PC-9 (cell line): ENCODE measurements around the gene PCNT. TPM values are rescaled to one million over a fixed set of nuclear protein-coding genes. Genes with fewer than 3 reads are reported as not detected.

Experiments
- BruUV-seq: library from RNA; stranded (reverse); fragments of 400-500 nt; replicated peaks from 2 replicates; lab custom pipeline; 2021; lab: Mats Ljungman, UMichigan
- CTCF ChIA-PET: fragments of 300-600 bp; sonication (Branson Sonifier 250); formaldehyde crosslinking; loops from one replicate; lab custom pipeline; 2022; ENCODE audit warnings: antibody characterized with exemption; lab: Charles Lee
- POLR2A ChIA-PET: fragments of 300-600 bp; sonication (Branson Sonifier 250); formaldehyde crosslinking; loops from one replicate; lab custom pipeline; 2022; ENCODE audit warnings: antibody characterized with exemption; ENCODE audit not compliant: unreplicated experiment; lab: Charles Lee
- DNase-seq, 2 experiments: peaks; one replicate each; pipeline versions ENCODE4 v3.0.0 to v3.0.0-alpha.2; 2015 to 2022; ENCODE audit warnings: mixed read lengths in 1 of 2
- H2AFZ ChIP-seq: fragments of 200-600 bp; sonication (generic); 2 replicates; pipeline ENCODE4 v1.8.1; 2017; ENCODE audit warnings: antibody characterized with exemption
- H3F3A ChIP-seq: fragments of 200-600 bp; sonication (generic); 2 replicates; pipeline ENCODE4 v1.8.1; 2017; ENCODE audit warnings: antibody characterized with exemption, mild to moderate bottlenecking, low read depth; ENCODE audit not compliant: insufficient read depth
- H3K27ac ChIP-seq: fragments of 200-600 bp; sonication (generic); 2 replicates; pipeline ENCODE4 v1.6.1; 2016; ENCODE audit warnings: mixed run types
- H3K27me3 ChIP-seq: fragments of 200-600 bp; sonication (generic); 2 replicates; pipeline ENCODE4 v1.6.1; 2016; ENCODE audit warnings: low read depth, mixed run types; ENCODE audit not compliant: insufficient read depth
- H3K36me3 ChIP-seq: fragments of 200-600 bp; sonication (generic); 2 replicates; pipeline ENCODE4 v1.6.1; 2016; ENCODE audit warnings: low read depth, mixed run types
- H3K4me1 ChIP-seq: fragments of 200-600 bp; sonication (generic); replicated peaks from 2 replicates; pipeline ENCODE4 v1.6.1; 2016; ENCODE audit warnings: mixed run types; ENCODE audit not compliant: insufficient read depth
- H3K4me2 ChIP-seq: fragments of 200-600 bp; sonication (generic); 2 replicates; pipeline ENCODE4 v1.6.1; 2017; ENCODE audit warnings: mixed run types
- H3K4me3 ChIP-seq: fragments of 200-600 bp; sonication (generic); 2 replicates; pipeline ENCODE4 v1.6.1; 2016; ENCODE audit warnings: mixed run types
- H3K79me2 ChIP-seq: fragments of 200-600 bp; sonication (generic); 2 replicates; pipeline ENCODE4 v1.6.1; 2017; ENCODE audit warnings: low read depth, mixed run types
- H3K9me2 ChIP-seq: fragments of 200-600 bp; sonication (generic); 2 replicates; pipeline ENCODE4 v1.8.1; 2017; ENCODE audit warnings: mild to moderate bottlenecking; ENCODE audit not compliant: insufficient read depth
- H3K9me3 ChIP-seq: fragments of 200-600 bp; sonication (generic); 2 replicates; pipeline ENCODE4 v1.8.1; 2016; ENCODE audit warnings: low read depth; ENCODE audit not compliant: insufficient read depth
- H4K20me1 ChIP-seq: fragments of 200-600 bp; sonication (generic); 2 replicates; pipeline ENCODE4 v1.8.1; 2017; ENCODE audit not compliant: insufficient read depth
- EZH2 ChIP-seq: fragments of 200-600 bp; sonication (generic); IDR thresholded peaks from 2 replicates; pipeline ENCODE4 v1.8.0; 2017; ENCODE audit warnings: antibody characterized with exemption, low read depth
- intact Hi-C: fragments of 100-400 bp; cut with micrococcal nuclease; formaldehyde crosslinking; loops from one replicate; pipeline ENCODE4 v1.10.0; 2022; ENCODE audit not compliant: unreplicated experiment
- total RNA-seq: library from RNA; stranded (reverse); gene quantifications from 2 replicates; pipeline ENCODE4 v1.2.3, GENCODE V29; 2021
- TF ChIP-seq, protein P1 (sequence below): fragments of 200-600 bp; sonication (generic); conservative IDR thresholded peaks from 2 replicates; pipeline ENCODE4 v1.6.1; 2017; ENCODE audit warnings: mixed run types, antibody characterized with exemption, mild to moderate bottlenecking, moderate library complexity

The PCNT gene
- total RNA-seq, 1 experiment from 2014 or later = 33.4 TPM

DNA sequence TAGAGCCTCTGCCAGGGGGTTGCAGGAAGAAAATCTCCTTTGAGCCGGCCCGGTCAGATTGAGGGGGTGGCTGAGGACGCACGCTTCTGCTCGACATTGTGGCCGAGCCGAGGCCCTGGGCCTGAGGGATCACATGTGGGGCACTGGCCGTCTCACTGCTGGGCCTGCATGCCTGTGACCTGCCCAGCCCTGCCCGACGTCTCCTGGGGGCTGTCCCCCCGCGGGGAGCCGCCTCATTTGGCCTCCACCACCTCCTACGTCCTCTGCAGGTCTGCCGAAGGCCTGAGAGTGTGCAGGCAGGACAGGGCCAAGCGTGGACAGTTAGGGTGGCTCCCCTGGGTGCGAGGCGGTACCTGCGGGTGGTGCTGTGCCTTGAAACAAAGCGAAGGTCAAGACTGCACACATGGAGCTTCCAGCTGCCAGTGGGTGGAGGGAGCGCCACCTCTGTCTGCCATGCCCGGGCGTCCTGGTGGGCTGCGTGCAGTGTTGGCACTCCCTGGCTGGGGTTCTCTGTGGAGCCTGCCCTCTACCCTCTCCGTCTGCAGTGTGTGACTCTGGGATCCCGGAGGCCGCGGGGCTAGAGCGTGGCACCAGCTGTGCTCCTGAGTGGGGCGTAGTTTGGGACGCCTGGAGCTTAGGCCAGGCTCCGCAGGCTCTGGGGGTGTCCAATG, 51.7 kb downstream of the PCNT start:
- Histone ChIP-seq H3F3A (no peaks in the 10 kb centered on the region), H3K4me1 (no peaks in the 10 kb centered on the region), H3K4me2 (no peak overlapping the region), H3K9me2 (no peaks in the 10 kb centered on the region), H3K27ac (no peak overlapping the region), H3K79me2 (no peaks in the 10 kb centered on the region), H4K20me1 (no peaks in the 10 kb centered on the region), H3K4me3 (no peak overlapping the region), H2AFZ (no peak overlapping the region), H3K27me3 (no peaks in the 10 kb centered on the region), H3K36me3 (no peaks in the 10 kb centered on the region), H3K9me3 (no peaks in the 10 kb centered on the region)
- DNase-seq = no peak
- no peak for TF ChIP-seq EZH2
- TF ChIP-seq, protein P1, sequence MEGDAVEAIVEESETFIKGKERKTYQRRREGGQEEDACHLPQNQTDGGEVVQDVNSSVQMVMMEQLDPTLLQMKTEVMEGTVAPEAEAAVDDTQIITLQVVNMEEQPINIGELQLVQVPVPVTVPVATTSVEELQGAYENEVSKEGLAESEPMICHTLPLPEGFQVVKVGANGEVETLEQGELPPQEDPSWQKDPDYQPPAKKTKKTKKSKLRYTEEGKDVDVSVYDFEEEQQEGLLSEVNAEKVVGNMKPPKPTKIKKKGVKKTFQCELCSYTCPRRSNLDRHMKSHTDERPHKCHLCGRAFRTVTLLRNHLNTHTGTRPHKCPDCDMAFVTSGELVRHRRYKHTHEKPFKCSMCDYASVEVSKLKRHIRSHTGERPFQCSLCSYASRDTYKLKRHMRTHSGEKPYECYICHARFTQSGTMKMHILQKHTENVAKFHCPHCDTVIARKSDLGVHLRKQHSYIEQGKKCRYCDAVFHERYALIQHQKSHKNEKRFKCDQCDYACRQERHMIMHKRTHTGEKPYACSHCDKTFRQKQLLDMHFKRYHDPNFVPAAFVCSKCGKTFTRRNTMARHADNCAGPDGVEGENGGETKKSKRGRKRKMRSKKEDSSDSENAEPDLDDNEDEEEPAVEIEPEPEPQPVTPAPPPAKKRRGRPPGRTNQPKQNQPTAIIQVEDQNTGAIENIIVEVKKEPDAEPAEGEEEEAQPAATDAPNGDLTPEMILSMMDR = no peak
- CTCF ChIA-PET = interaction anchor here (0.6 kb wide), 2 partner anchors 51 to 1426 kb away, joined by 3 to 4 read pairs; no protein-coding TSS in a partner anchor
- intact Hi-C loops = no loop called here
- POLR2A ChIA-PET = no interaction called here
- BruUV-seq = no TSS peak

DNA sequence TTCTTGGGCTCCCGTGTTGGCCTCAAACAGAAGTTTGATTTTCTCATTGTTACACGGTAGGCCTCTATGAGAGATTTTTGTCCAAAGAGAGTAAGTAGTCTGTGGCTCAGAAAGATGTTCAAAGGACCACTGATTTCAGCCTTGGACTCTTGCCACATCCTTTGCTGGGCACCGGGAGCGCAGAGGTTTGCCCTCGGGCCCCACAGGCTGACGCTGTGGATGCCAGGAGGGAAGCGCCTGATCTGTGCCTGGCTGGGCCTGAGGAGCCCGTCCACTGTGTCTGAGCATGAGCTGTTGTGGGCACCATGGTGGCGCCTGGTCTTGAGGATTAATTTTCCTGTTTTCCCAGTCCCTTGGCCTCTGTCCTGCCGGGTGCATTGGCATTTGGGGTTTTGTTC, 52.3 kb downstream of the PCNT start:
- no peaks in the 10 kb centered on the region for H3K9me3 ChIP-seq
- TF ChIP-seq, protein P1 = no peak
- TF ChIP-seq EZH2 = no peak
- BruUV-seq = no TSS peak
- DNase-seq = no peak
- H3K4me3 ChIP-seq = no peak overlapping the region
- intact Hi-C loops = no loop called here
- H3K36me3 ChIP-seq = no peaks in the 10 kb centered on the region
- no peaks in the 10 kb centered on the region for H3K9me2 ChIP-seq
- no peak overlapping the region for H3K27ac ChIP-seq
- CTCF ChIA-PET = no interaction called here
- POLR2A ChIA-PET = no interaction called here
- no peaks in the 10 kb centered on the region for H4K20me1 ChIP-seq
- no peak overlapping the region for H3K4me2 ChIP-seq
- H3K4me1 ChIP-seq = no peaks in the 10 kb centered on the region
- H3K79me2 ChIP-seq = no peaks in the 10 kb centered on the region
- no peaks in the 10 kb centered on the region for H3K27me3 ChIP-seq
- H3F3A ChIP-seq = no peaks in the 10 kb centered on the region
- H2AFZ ChIP-seq = no peak overlapping the region

DNA sequence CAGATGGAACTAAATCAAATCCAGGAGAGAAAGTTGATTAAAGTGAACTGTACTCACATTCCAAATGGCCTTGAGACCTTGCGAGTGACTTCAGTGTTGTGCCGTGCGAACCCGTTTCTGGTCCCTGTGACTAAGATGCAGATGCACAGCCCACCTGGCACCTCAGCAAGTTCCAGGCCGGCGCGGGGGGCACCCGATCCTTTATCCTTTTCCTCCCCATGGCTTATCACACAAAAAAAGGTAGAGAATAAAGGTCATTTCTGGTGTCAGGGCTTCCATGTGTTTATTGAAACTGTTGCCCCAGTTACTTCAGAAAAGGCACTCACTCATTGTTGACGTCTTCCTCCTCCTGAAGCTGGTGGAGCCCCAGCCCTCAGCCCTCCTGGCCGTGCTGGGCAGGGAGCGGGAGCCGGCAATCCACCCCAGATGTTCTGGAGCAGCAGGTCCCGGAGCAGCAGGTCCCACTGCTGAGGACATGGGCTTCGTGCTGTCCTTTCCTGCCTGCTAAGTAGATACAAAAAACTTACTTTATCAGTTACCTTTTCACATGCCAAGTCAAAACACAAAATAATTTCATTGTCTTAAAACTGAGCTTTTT, 53.0 kb downstream of the PCNT start:
- CTCF ChIA-PET = no interaction called here
- POLR2A ChIA-PET = no interaction called here
- H3K9me2 ChIP-seq = no peaks in the 10 kb centered on the region
- intact Hi-C loops = no loop called here
- H3K27me3 ChIP-seq = no peaks in the 10 kb centered on the region
- no peaks in the 10 kb centered on the region for H3K9me3 ChIP-seq
- no peaks in the 10 kb centered on the region for H3K79me2 ChIP-seq
- H3K4me3 ChIP-seq = no peak overlapping the region
- no TSS peak for BruUV-seq
- H4K20me1 ChIP-seq = no peaks in the 10 kb centered on the region
- H3K36me3 ChIP-seq = no peaks in the 10 kb centered on the region
- no peak overlapping the region for H3K4me2 ChIP-seq
- no peak for DNase-seq
- H3F3A ChIP-seq = no peaks in the 10 kb centered on the region
- H3K27ac ChIP-seq = no peak overlapping the region
- H3K4me1 ChIP-seq = no peaks in the 10 kb centered on the region
- no peak overlapping the region for H2AFZ ChIP-seq
- TF ChIP-seq EZH2 = no peak
- TF ChIP-seq, protein P1 = no peak
